Endothelial cell of umbilical vein (primary cell): ENCODE measurements around the gene GRIA4. TPM values are rescaled to one million over a fixed set of nuclear protein-coding genes. Genes with fewer than 3 reads are reported as not detected.

Experiments used
- BruUV-seq: library from RNA; stranded (reverse); fragments of 400-500 nt; replicated peaks from 2 replicates; lab custom pipeline; 2021; lab: Mats Ljungman, UMichigan
- CTCF ChIA-PET: fragments of 300-600, 350-600 bp; sonication (Branson Sonifier 250); formaldehyde crosslinking; loops from one replicate; lab custom pipeline; 2021; ENCODE audit warnings: antibody characterized with exemption, inconsistent platforms; lab: Charles Lee
- POLR2A ChIA-PET: fragments of 300-600, 350-600 bp; sonication (Branson Sonifier 250); formaldehyde crosslinking; loops from one replicate; lab custom pipeline; 2021; ENCODE audit warnings: antibody characterized with exemption, inconsistent platforms; lab: Charles Lee
- DNase-seq: peaks from one replicate; pipeline ENCODE4 v3.0.0-alpha.2; 2011; ENCODE audit warnings: low read depth, low spot score
- FAIRE-seq: peaks from 2 replicates; lab custom pipeline; 2011; peaks lifted over from hg19 to GRCh38; lab: Jason Lieb, UNC
- H2AFZ ChIP-seq: 2 replicates; pipeline ENCODE4 v1.6.0; 2012; ENCODE audit warnings: low read depth, low read length, control low read depth, inconsistent platforms
- H3K27ac ChIP-seq: 2 replicates; pipeline ENCODE4 v1.5.1; 2011; ENCODE audit warnings: low read depth, mild to moderate bottlenecking, control low read depth, low read length, moderate library complexity; ENCODE audit not compliant: insufficient read depth
- H3K27me3 ChIP-seq, 2 experiments: 2 replicates each; pipeline versions ENCODE4 v1.6.0 to v1.6.1; 2011; ENCODE audit warnings: low read length in 2 of 2, mixed read lengths in 1 of 2; ENCODE audit not compliant: control insufficient read depth in 2 of 2, insufficient read depth in 2 of 2
- H3K36me3 ChIP-seq, 2 experiments: 2 replicates in 1 of 2; 3 replicates in 1 of 2; pipeline ENCODE4 v1.5.1; 2011; ENCODE audit warnings: low read length in 2 of 2, mild to moderate bottlenecking in 1 of 2, moderate library complexity in 1 of 2; ENCODE audit not compliant: control insufficient read depth in 2 of 2, insufficient read depth in 2 of 2; ENCODE audit errors: extremely low read depth in 1 of 2
- H3K4me1 ChIP-seq: 3 replicates; pipeline ENCODE4 v1.5.1; 2011; ENCODE audit warnings: mild to moderate bottlenecking, low read length; ENCODE audit not compliant: control insufficient read depth, insufficient read depth; ENCODE audit errors: extremely low read depth
- H3K4me2 ChIP-seq: 2 replicates; pipeline ENCODE4 v1.6.1; 2011; ENCODE audit warnings: low read length, control low read depth, mixed read lengths; ENCODE audit not compliant: insufficient read depth
- H3K4me3 ChIP-seq, 3 experiments: fragments of 200-600 bp in 1 of 3; sonication (generic), shearing (Covaris generic) in 1 of 3; replicated peaks in 1 of 3; 2 replicates each; pipeline ENCODE4 v1.5.1; 2011 to 2016; ENCODE audit warnings: control low read depth in 3 of 3, low read length in 3 of 3, mild to moderate bottlenecking in 2 of 3, inconsistent platforms in 1 of 3, low read depth in 1 of 3, moderate library complexity in 1 of 3; ENCODE audit not compliant: insufficient read depth in 1 of 3
- H3K79me2 ChIP-seq: 2 replicates; pipeline ENCODE4 v1.6.0; 2012; ENCODE audit warnings: low read length, inconsistent platforms; ENCODE audit not compliant: control insufficient read depth, insufficient read depth
- H3K9ac ChIP-seq: replicated peaks from 2 replicates; pipeline ENCODE3; 2011; ENCODE audit warnings: low read length, control low read depth; ENCODE audit not compliant: insufficient read depth; ENCODE audit errors: extremely low read depth
- H3K9me1 ChIP-seq: replicated peaks from 3 replicates; pipeline ENCODE4 v1.6.0; 2011; ENCODE audit warnings: mild to moderate bottlenecking, low read length; ENCODE audit not compliant: control insufficient read depth, insufficient read depth; ENCODE audit errors: extremely low read depth
- H3K9me3 ChIP-seq: replicated peaks from 2 replicates; pipeline ENCODE4 v1.5.1; 2012; ENCODE audit warnings: low read length, inconsistent platforms; ENCODE audit not compliant: control insufficient read depth, insufficient read depth
- H4K20me1 ChIP-seq: replicated peaks from 2 replicates; pipeline ENCODE3; 2011; ENCODE audit warnings: mild to moderate bottlenecking, low read length; ENCODE audit not compliant: control insufficient read depth, insufficient read depth; ENCODE audit errors: extremely low read depth
- CTCF ChIP-seq, 2 donors: IDR thresholded peaks; 1 replicate in 1 of 2; 2 replicates in 1 of 2; pipeline ENCODE4 v1.5.1; 2011; ENCODE audit warnings: low read length in 2 of 2, mild to moderate bottlenecking in 2 of 2, moderate library complexity in 2 of 2, control low read depth in 1 of 2, inconsistent platforms in 1 of 2, low read depth in 1 of 2; ENCODE audit not compliant: insufficient read depth in 1 of 2; ENCODE audit errors: extremely low read depth in 1 of 2
- EZH2 ChIP-seq: IDR thresholded peaks from 2 replicates; pipeline ENCODE4 v1.6.1; 2012; ENCODE audit warnings: borderline replicate concordance, low read depth, mild to moderate bottlenecking, moderate library complexity, low read length, inconsistent platforms; ENCODE audit not compliant: severe bottlenecking
- FOS ChIP-seq: IDR thresholded peaks from 2 replicates; pipeline ENCODE4 v1.6.1; 2011; ENCODE audit warnings: mild to moderate bottlenecking, low read length, moderate library complexity, borderline replicate concordance; ENCODE audit not compliant: insufficient read depth
- GATA2 ChIP-seq: IDR thresholded peaks from 2 replicates; pipeline ENCODE4 v1.7.0; 2011; ENCODE audit warnings: low read depth, mild to moderate bottlenecking, moderate library complexity, mixed read lengths, low read length; ENCODE audit not compliant: insufficient read length, insufficient read depth
- JUN ChIP-seq: IDR thresholded peaks from 2 replicates; pipeline ENCODE4 v1.6.1; 2011; ENCODE audit warnings: borderline replicate concordance, low read depth; ENCODE audit not compliant: insufficient read length, insufficient read depth
- MAX ChIP-seq: IDR thresholded peaks from 2 replicates; pipeline ENCODE4 v1.6.1; 2011; ENCODE audit not compliant: insufficient read depth, insufficient read length
- MYC ChIP-seq: IDR thresholded peaks from one replicate; pipeline ENCODE4 v1.6.1; 2011; ENCODE audit warnings: mild to moderate bottlenecking, low read depth, low read length
- POLR2A ChIP-seq: IDR thresholded peaks from 2 replicates; pipeline ENCODE4 v1.6.1; 2012; ENCODE audit warnings: low read depth, mild to moderate bottlenecking, control low read depth, low read length
- POLR2AphosphoS5 ChIP-seq: IDR thresholded peaks from 2 replicates; pipeline ENCODE4 v1.6.1; 2012; ENCODE audit warnings: low read depth, mild to moderate bottlenecking, control low read depth, low read length, moderate library complexity; ENCODE audit not compliant: insufficient read depth
- dilution Hi-C: fragments of 300-500 bp; cut with MboI; formaldehyde crosslinking; loops from one replicate; pipeline ENCODE4 v1.15.0; 2019; ENCODE audit warnings: low sequenced_read_pairs; ENCODE audit not compliant: extremely low pct_ligation_motif_present
- intact Hi-C: fragments of 100-400 bp; cut with micrococcal nuclease; formaldehyde crosslinking; loops from one replicate; pipeline ENCODE4 v1.10.0; 2022
- polyA plus RNA-seq, 4 experiments: library from polyadenylated mRNA; depleted of rRNA in 3 of 4; stranded (reverse) in 3 of 4; unstranded in 1 of 4; fragments of >200 nt; gene quantifications; 2 replicates each; pipeline versions ENCODE4 v1.2.1 to v1.2.3, GENCODE V29; 2011 to 2012; ENCODE audit warnings: missing spikeins in 1 of 4
- total RNA-seq: library from RNA; stranded (reverse); gene quantifications from 2 replicates; pipeline ENCODE4 v1.2.3, GENCODE V29; 2021

Gene GRIA4
- total and polyA plus RNA-seq, 2 donors (not counting 3 experiments of a cell fraction or from before 2014, with no cell fraction given), result not detected

GRCh38 chr11:105933695-105934094 is 323.8 kb downstream of the GRIA4 start:
- ChIA-PET POLR2A (no interaction called here), CTCF (no interaction called here)
- Histone ChIP-seq H2AFZ (no peak overlapping the region), H3K36me3 (no peaks in the 10 kb centered on the region), H4K20me1 (no peaks in the 10 kb centered on the region), H3K4me2 (no peak overlapping the region), H3K9me3 (no peaks in the 10 kb centered on the region), H3K4me1 (peaks cover 32% of the 10 kb centered on the region), H3K9me1 (no peaks in the 10 kb centered on the region), H3K27me3 (peaks cover 7% of the 10 kb centered on the region in 2 experiments), H3K27ac (no peak overlapping the region), H3K4me3 (no peak overlapping the region), H3K9ac (no peak overlapping the region), H3K79me2 (no peaks in the 10 kb centered on the region)
- dilution Hi-C loops (no loop called here), intact Hi-C loops (no loop called here)
- FAIRE-seq, result no peak
- no peak for TF ChIP-seq POLR2A
- TF ChIP-seq JUN, result no peak
- TF ChIP-seq MYC, result no peak
- TF ChIP-seq GATA2, result no peak
- no peak for TF ChIP-seq MAX
- no peak for TF ChIP-seq POLR2AphosphoS5
- no peak for TF ChIP-seq FOS
- no peak for TF ChIP-seq EZH2
- TF ChIP-seq CTCF (IDR thresholded peaks at IDR 0.05; ENCODE audit: extremely low read depth in 1 of 2, insufficient read depth in 1 of 2, low read depth in 1 of 2, low read length in 2 of 2), result no peak
- no peak for DNase-seq
- BruUV-seq, result no TSS peak
